ENCODE results near the gene LSM5.
A peak's percentile ranks its signal among the peaks of the same experiment; 100 is the strongest.

LSM5 gene

GRCh38 chr7:32490127-32490796, at the start of gene LSM5:
LSM5 (minus strand) TSS chr7:32490380; CDS start chr7:32490365, 15 bp downstream.
- H3K9me3 ChIP-seq = no peaks in the 10 kb centered on the region
- H4K20me1 ChIP-seq = no peaks in the 10 kb centered on the region
- peaks cover 36% of the 10 kb centered on the region for H3K36me3 ChIP-seq
- no peaks in the 10 kb centered on the region for H3K27me3 ChIP-seq
- peaks cover 29% of the 10 kb centered on the region for H3K4me1 ChIP-seq
- peak within 1 kb of the TSS; percentile 92 for H3K4me3 ChIP-seq
- peak within 1 kb of the TSS; percentile 88 for H3K9ac ChIP-seq
- H3K4me2 ChIP-seq = peak within 1 kb of the TSS; percentile 86
- no peak for TF ChIP-seq Cebpa-rat (IDR thresholded peaks at IDR 0.05)
- H3K27ac ChIP-seq = peak within 1 kb of the TSS; percentile 87

DNA sequence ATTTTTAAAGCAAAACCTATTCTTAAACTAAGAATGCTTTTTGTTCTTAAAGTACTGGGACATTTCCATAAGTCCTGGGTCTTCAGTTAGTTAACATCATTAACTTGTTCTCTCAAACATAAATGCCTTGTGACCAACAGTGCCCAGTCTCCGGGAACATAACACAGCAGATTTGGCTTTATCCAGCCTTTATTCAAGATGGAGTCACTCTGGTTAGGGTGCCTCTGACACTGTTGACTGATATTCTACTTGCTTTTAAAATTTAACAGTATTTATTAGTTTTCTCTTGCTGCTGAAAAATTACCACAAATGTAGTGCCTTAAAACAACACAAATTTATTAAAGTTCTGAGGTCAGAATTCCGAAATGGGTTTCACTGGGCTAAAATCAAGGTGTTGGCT, 49.2 kb upstream of the LSM5 start:
- H3K4me2 ChIP-seq = no peak overlapping the region
- no peaks in the 10 kb centered on the region for H3K4me1 ChIP-seq
- H3K27ac ChIP-seq = no peak overlapping the region
- peaks cover 15% of the 10 kb centered on the region for H3K36me3 ChIP-seq
- peaks cover 45% of the 10 kb centered on the region for H4K20me1 ChIP-seq
- H3K4me3 ChIP-seq = no peak overlapping the region
- H3K9ac ChIP-seq = no peak overlapping the region
- no peak for TF ChIP-seq Cebpa-rat (IDR thresholded peaks at IDR 0.05)
- no peaks in the 10 kb centered on the region for H3K27me3 ChIP-seq
- H3K9me3 ChIP-seq = no peaks in the 10 kb centered on the region

DNA sequence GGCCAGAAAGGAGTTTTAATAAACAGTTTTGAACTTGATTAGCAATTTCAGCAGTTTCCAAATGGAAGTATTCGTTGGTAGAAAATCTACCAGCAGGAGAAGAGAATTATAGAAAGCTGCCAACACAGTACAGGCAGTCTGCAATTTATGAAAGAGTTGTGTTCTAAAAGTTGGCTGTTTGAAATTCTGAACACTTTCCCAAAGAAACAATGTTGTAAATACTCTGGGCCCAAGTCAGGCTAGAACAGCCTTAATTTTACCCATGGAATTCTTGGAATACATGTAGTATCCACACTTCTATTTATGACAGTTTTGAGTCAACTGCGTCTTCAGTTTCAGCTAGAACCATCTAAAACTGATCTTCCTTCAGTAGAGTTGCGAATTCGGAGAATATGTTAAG, 47.6 kb upstream of the LSM5 start:
- H3K4me2 ChIP-seq = no peak overlapping the region
- H3K4me1 ChIP-seq = no peaks in the 10 kb centered on the region
- peaks cover 2% of the 10 kb centered on the region for H3K36me3 ChIP-seq
- peaks cover 36% of the 10 kb centered on the region; the same call in 1 of the 2 replicates for H4K20me1 ChIP-seq
- no peak overlapping the region for H3K4me3 ChIP-seq
- no peak for TF ChIP-seq Cebpa-rat (IDR thresholded peaks at IDR 0.05)
- no peaks in the 10 kb centered on the region for H3K9me3 ChIP-seq
- H3K27me3 ChIP-seq = no peaks in the 10 kb centered on the region
- no peak overlapping the region for H3K27ac ChIP-seq
- H3K9ac ChIP-seq = no peak overlapping the region

- no peak overlapping the region for H3K4me3 ChIP-seq
- H3K4me2 ChIP-seq = no peak overlapping the region
- no peak overlapping the region for H3K9ac ChIP-seq
- peaks cover 37% of the 10 kb centered on the region; the same call in 1 of the 2 replicates for H4K20me1 ChIP-seq
- peaks cover 6% of the 10 kb centered on the region for H3K9me3 ChIP-seq
- H3K27ac ChIP-seq = no peak overlapping the region
- no peaks in the 10 kb centered on the region for H3K4me1 ChIP-seq
- TF ChIP-seq Cebpa-rat (IDR thresholded peaks at IDR 0.05) = no peak
- no peaks in the 10 kb centered on the region for H3K27me3 ChIP-seq
- H3K36me3 ChIP-seq = peaks cover 6% of the 10 kb centered on the region
These were observed 46.4 kb upstream of the LSM5 start for GRCh38 chr7:32536585-32536984.

- no peak for TF ChIP-seq Cebpa-rat (IDR thresholded peaks at IDR 0.05)
- H3K4me2 ChIP-seq = no peak overlapping the region
- no peaks in the 10 kb centered on the region for H3K27me3 ChIP-seq
- no peak overlapping the region for H3K27ac ChIP-seq
- H3K9me3 ChIP-seq = peaks cover 10% of the 10 kb centered on the region
- H3K36me3 ChIP-seq = peaks cover 12% of the 10 kb centered on the region
- H3K9ac ChIP-seq = no peak overlapping the region
- H3K4me3 ChIP-seq = no peak overlapping the region
- H3K4me1 ChIP-seq = no peaks in the 10 kb centered on the region
- H4K20me1 ChIP-seq = peaks cover 38% of the 10 kb centered on the region; the same call in 1 of the 2 replicates
These were observed 45.8 kb upstream of the LSM5 start for GRCh38 chr7:32536016-32536415.

- Histone ChIP-seq H3K4me1 (no peaks in the 10 kb centered on the region), H3K4me3 (no peak overlapping the region), H3K9ac (no peak overlapping the region), H4K20me1 (peaks cover 39% of the 10 kb centered on the region; the same call in 1 of the 2 replicates), H3K27me3 (no peaks in the 10 kb centered on the region), H3K36me3 (peaks cover 17% of the 10 kb centered on the region), H3K4me2 (no peak overlapping the region), H3K9me3 (peaks cover 15% of the 10 kb centered on the region), H3K27ac (no peak overlapping the region)
- no peak for TF ChIP-seq Cebpa-rat (IDR thresholded peaks at IDR 0.05)
These were observed 45.1 kb upstream of the LSM5 start for GRCh38 chr7:32535162-32535702.

DNA sequence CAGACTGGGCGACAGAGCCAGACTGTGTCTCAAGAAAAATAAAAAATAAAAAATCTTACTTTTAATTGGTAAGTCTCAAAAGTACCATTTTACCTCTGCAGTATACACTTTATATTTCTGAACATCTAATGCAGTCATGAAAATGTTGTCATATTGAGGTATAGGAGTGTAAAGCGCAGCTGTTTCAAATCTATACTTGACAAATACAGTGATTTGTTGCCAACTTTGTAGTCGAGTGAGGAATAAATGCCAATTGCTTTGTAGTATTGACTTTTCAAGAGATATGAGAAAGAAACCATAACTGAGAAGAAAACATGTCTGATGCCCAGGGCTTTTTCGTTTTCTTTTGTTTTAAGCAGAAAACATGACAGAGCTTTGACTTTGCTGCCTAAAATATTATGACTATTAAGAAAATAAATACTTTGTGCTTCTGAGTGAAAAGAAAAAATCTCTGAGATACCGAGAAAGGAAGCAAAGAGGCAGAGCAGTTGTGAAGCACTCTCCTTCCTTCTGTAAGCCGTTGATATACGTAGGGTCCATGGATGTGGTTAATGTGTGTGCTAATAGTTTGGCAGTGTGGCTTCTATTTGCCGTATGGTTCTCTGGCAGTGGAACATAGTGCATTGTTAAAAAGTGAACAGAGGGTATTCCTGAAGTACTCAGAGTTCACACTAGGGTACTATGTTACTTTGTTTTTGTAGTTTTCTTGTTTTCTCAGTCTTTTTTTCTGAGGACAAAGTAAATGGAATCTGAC, 43.3 kb upstream of the LSM5 start:
- H3K4me2 ChIP-seq = no peak overlapping the region

GRCh38 chr7:32532716-32533115, 42.5 kb upstream of the LSM5 start:
- no peak overlapping the region for H3K4me3 ChIP-seq
- no peak overlapping the region for H3K4me2 ChIP-seq
- no peak overlapping the region for H3K27ac ChIP-seq
- peaks cover 25% of the 10 kb centered on the region for H3K36me3 ChIP-seq
- no peak for TF ChIP-seq Cebpa-rat (IDR thresholded peaks at IDR 0.05)
- no peaks in the 10 kb centered on the region for H3K27me3 ChIP-seq
- no peaks in the 10 kb centered on the region for H3K4me1 ChIP-seq
- peaks cover 15% of the 10 kb centered on the region for H3K9me3 ChIP-seq
- H3K9ac ChIP-seq = no peak overlapping the region
- peaks cover 28% of the 10 kb centered on the region; the same call in 1 of the 2 replicates for H4K20me1 ChIP-seq

More for the DNA sequence above, 43.3 kb upstream of the LSM5 start:
- Histone ChIP-seq H3K9me3 (peaks cover 15% of the 10 kb centered on the region), H3K27ac (no peak overlapping the region), H4K20me1 (peaks cover 28% of the 10 kb centered on the region; the same call in 1 of the 2 replicates), H3K36me3 (peaks cover 19% of the 10 kb centered on the region), H3K27me3 (no peaks in the 10 kb centered on the region), H3K9ac (no peak overlapping the region), H3K4me3 (no peak overlapping the region), H3K4me1 (no peaks in the 10 kb centered on the region)
- no peak for TF ChIP-seq Cebpa-rat (IDR thresholded peaks at IDR 0.05)

DNA sequence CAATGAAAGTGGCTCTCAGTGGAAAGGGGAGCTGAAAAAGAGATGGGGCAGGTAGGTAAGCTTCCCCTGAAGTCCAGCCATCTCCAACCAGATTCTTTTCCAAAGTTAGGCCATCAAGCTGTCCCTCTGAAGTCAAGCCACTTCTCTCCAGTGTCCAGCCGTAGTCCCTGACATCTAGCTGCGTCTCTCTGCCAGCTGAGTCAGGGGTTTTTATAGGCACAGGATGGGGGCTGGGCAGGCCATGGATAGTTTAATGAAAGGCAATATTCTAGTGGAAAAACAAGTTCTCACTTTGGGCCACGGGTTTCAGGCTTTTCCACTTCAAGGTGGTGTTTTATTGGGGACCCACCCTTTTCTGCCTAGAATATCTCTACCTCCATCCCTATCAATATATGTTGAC, 41.9 kb upstream of the LSM5 start:
- H3K4me3 ChIP-seq = no peak overlapping the region
- no peak for TF ChIP-seq Cebpa-rat (IDR thresholded peaks at IDR 0.05)
- peaks cover 30% of the 10 kb centered on the region for H3K36me3 ChIP-seq
- H3K9ac ChIP-seq = no peak overlapping the region
- no peak overlapping the region for H3K4me2 ChIP-seq
- H4K20me1 ChIP-seq = peaks cover 28% of the 10 kb centered on the region; the same call in 1 of the 2 replicates
- no peak overlapping the region for H3K27ac ChIP-seq
- no peaks in the 10 kb centered on the region for H3K4me1 ChIP-seq
- no peaks in the 10 kb centered on the region for H3K27me3 ChIP-seq
- H3K9me3 ChIP-seq = peaks cover 15% of the 10 kb centered on the region

DNA sequence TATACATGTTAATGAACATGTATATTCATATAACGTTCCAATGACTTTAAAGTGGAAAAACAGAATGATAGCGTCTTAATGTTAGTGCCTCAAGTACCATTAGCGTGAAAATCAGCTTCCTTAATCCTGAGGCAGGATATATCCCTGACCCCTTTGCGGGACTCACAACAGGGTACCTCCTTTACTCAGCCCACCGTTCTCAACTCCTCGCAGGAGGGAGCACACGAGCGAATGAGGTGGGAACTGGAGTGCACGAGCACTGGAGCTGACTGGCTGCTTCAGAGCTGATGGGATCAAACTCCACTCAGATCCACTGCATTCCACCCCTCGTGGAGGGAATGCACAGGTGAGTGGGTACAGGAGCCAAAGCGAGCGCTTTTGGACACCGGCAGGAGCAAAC, 41.2 kb upstream of the LSM5 start:
- peaks cover 28% of the 10 kb centered on the region for H4K20me1 ChIP-seq
- no peak overlapping the region for H3K4me3 ChIP-seq
- TF ChIP-seq Cebpa-rat (IDR thresholded peaks at IDR 0.05) = no peak
- no peaks in the 10 kb centered on the region for H3K4me1 ChIP-seq
- H3K9ac ChIP-seq = no peak overlapping the region
- peaks cover 20% of the 10 kb centered on the region for H3K9me3 ChIP-seq
- H3K27ac ChIP-seq = no peak overlapping the region
- H3K27me3 ChIP-seq = no peaks in the 10 kb centered on the region
- no peak overlapping the region for H3K4me2 ChIP-seq
- H3K36me3 ChIP-seq = peaks cover 33% of the 10 kb centered on the region
